ENCODE data around the gene IL17RE. TPM values are rescaled to one million over a fixed set of nuclear protein-coding genes. Genes with fewer than 3 reads are reported as not detected.

Gene IL17RE
- total and polyA plus RNA-seq, 2 of the 13 experiments (the other 11 are each of a cell fraction or from before 2014, with no cell fraction given) = 14.5 to 24.1 TPM

DNA sequence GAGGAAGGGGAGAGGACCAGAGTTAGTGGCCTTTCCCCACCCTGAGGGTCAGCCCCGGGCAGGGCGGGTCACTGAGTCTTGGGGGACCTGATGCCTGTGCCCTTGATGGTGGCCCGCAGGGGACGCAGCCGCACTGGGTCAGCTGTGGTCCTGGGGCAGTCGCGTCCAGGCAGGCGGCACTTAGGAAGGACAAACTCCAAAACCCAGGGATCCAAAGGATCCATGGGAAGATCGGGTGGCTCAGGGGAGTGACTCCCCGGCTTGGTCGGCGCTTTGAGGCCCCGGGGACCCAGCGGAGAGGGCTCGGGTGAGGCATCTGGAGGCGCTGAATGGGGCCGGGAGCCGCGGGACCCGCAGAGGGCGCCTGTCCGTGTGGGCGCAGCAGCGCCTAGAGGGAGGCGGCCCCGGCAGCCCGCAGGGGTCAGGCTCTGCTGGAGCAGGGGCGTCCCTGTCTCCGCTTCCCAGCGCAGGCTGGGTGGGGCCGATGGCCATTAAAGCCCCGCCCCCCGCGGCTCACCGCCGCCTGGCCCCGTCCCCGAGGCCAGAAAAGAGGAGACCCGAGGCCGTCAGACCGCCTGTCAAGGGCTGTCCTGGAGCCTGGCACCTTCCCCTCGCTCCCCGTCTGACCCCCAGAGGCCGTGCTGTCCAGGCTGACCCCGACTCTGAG lies 40.1 kb upstream of the IL17RE start (continued):
- TF ChIP-seq, protein P1, sequence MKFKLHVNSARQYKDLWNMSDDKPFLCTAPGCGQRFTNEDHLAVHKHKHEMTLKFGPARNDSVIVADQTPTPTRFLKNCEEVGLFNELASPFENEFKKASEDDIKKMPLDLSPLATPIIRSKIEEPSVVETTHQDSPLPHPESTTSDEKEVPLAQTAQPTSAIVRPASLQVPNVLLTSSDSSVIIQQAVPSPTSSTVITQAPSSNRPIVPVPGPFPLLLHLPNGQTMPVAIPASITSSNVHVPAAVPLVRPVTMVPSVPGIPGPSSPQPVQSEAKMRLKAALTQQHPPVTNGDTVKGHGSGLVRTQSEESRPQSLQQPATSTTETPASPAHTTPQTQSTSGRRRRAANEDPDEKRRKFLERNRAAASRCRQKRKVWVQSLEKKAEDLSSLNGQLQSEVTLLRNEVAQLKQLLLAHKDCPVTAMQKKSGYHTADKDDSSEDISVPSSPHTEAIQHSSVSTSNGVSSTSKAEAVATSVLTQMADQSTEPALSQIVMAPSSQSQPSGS (CRISPR knock-in tag; IDR thresholded peaks at IDR 0.05) = no peak
- no peak; the same call in 1 of the 2 replicates for TF ChIP-seq ZNF83 (CRISPR knock-in tag; IDR thresholded peaks at IDR 0.05; ENCODE audit: borderline replicate concordance)
- TF ChIP-seq, protein P2, sequence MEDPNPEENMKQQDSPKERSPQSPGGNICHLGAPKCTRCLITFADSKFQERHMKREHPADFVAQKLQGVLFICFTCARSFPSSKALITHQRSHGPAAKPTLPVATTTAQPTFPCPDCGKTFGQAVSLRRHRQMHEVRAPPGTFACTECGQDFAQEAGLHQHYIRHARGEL (CRISPR knock-in tag; IDR thresholded peaks at IDR 0.05) = no peak
- no peak for TF ChIP-seq HNRNPH1 (optimal IDR thresholded peaks at IDR 0.05; ENCODE audit: low read depth, low read length)
- TF ChIP-seq ATF7 (IDR thresholded peaks at IDR 0.05) = no peak
- no peak for TF ChIP-seq ATF7 (CRISPR knock-in tag; IDR thresholded peaks at IDR 0.05)
- TF ChIP-seq ZNF644 (CRISPR knock-in tag; IDR thresholded peaks at IDR 0.05; ENCODE audit: low read depth) = no peak
- peak; percentile 23; the same call in 1 of the 2 replicates for TF ChIP-seq SIX4 (CRISPR knock-in tag; IDR thresholded peaks at IDR 0.05)
- no peak; the same call in 1 of the 2 replicates for TF ChIP-seq BRCA1 (CRISPR knock-in tag; IDR thresholded peaks at IDR 0.05)
- TF ChIP-seq, protein P3, sequence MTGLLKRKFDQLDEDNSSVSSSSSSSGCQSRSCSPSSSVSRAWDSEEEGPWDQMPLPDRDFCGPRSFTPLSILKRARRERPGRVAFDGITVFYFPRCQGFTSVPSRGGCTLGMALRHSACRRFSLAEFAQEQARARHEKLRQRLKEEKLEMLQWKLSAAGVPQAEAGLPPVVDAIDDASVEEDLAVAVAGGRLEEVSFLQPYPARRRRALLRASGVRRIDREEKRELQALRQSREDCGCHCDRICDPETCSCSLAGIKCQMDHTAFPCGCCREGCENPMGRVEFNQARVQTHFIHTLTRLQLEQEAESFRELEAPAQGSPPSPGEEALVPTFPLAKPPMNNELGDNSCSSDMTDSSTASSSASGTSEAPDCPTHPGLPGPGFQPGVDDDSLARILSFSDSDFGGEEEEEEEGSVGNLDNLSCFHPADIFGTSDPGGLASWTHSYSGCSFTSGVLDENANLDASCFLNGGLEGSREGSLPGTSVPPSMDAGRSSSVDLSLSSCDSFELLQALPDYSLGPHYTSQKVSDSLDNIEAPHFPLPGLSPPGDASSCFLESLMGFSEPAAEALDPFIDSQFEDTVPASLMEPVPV (CRISPR knock-in tag; IDR thresholded peaks at IDR 0.05) = no peak
- no peak; the same call in 1 of the 2 replicates for TF ChIP-seq ZNF274 (CRISPR knock-in tag; IDR thresholded peaks at IDR 0.05)
- peak; percentile 79 for TF ChIP-seq PHF21A (CRISPR knock-in tag; IDR thresholded peaks at IDR 0.05)
- no peak for TF ChIP-seq NRL (CRISPR knock-in tag; IDR thresholded peaks at IDR 0.05; ENCODE audit: borderline replicate concordance)
- no peak for TF ChIP-seq KDM5B (CRISPR knock-in tag; IDR thresholded peaks at IDR 0.05; ENCODE audit: borderline replicate concordance)
- peak; percentile 53 for TF ChIP-seq TEAD3 (CRISPR knock-in tag; optimal IDR thresholded peaks at IDR 0.05; ENCODE audit: borderline replicate concordance)
- no peak for TF ChIP-seq PAX8 (CRISPR knock-in tag; IDR thresholded peaks at IDR 0.05; ENCODE audit: borderline replicate concordance)
- TF ChIP-seq MEF2D (CRISPR knock-in tag; IDR thresholded peaks at IDR 0.05) = no peak
- TF ChIP-seq ZNF615 (CRISPR knock-in tag; IDR thresholded peaks at IDR 0.05; ENCODE audit: borderline replicate concordance) = no peak
- TF ChIP-seq, protein P4, sequence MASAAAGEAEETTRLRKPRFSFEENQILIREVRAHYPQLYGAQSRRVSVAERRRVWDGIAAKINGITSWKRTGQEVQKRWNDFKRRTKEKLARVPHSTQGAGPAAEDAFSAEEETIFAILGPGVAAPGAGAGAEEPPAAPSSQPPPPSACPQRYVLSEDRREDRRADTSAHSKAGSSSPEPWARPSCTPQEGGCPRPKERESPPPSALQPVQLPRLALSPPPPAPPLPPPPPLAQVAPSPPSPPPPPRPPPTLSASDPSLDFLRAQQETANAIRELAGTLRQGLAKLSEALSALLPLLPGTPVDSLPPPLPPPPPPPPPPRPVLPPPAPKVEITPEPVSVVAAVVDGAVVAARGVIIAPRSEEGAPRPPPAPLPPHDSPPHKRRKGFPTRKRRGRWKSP (CRISPR knock-in tag; IDR thresholded peaks at IDR 0.05) = peak; percentile 46; the same call in 1 of the 2 replicates
- no peak for TF ChIP-seq GABPA (IDR thresholded peaks at IDR 0.05; ENCODE audit: low read depth, low read length)
- TF ChIP-seq GABPA (CRISPR knock-in tag; IDR thresholded peaks at IDR 0.05; ENCODE audit: low read depth) = no peak
- TF ChIP-seq, protein P5, sequence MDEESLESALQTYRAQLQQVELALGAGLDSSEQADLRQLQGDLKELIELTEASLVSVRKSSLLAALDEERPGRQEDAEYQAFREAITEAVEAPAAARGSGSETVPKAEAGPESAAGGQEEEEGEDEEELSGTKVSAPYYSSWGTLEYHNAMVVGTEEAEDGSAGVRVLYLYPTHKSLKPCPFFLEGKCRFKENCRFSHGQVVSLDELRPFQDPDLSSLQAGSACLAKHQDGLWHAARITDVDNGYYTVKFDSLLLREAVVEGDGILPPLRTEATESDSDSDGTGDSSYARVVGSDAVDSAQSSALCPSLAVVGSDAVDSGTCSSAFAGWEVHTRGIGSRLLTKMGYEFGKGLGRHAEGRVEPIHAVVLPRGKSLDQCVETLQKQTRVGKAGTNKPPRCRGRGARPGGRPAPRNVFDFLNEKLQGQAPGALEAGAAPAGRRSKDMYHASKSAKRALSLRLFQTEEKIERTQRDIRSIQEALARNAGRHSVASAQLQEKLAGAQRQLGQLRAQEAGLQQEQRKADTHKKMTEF (CRISPR knock-in tag; IDR thresholded peaks at IDR 0.05) = peak; percentile 89
- no peak for TF ChIP-seq ZNF878 (CRISPR knock-in tag; IDR thresholded peaks at IDR 0.05)
- no peak; the same call in none of the 2 replicates for TF ChIP-seq NR2F6 (IDR thresholded peaks at IDR 0.05)
- TF ChIP-seq NR2F6 (CRISPR knock-in tag; IDR thresholded peaks at IDR 0.05) = peak; percentile 75
- TF ChIP-seq ZNF235 (CRISPR knock-in tag; IDR thresholded peaks at IDR 0.05; ENCODE audit: borderline replicate concordance) = no peak
- no peak for TF ChIP-seq ZNF546 (CRISPR knock-in tag; conservative IDR thresholded peaks at IDR 0.05)
- no peak for TF ChIP-seq HIVEP1 (CRISPR knock-in tag; IDR thresholded peaks at IDR 0.05)

Data from HepG2 (cell line).